Naive thymus-derived CD4-positive, alpha-beta T cell (primary cell): ENCODE results near the gene WDR33. TPM values are rescaled to one million over a fixed set of nuclear protein-coding genes. Genes with fewer than 3 reads are reported as not detected.

Source experiments
- ATAC-seq: fragments of 150-1000 bp; cut with Tn5 transposase; 2 replicates; pipeline ENCODE4 v1.10.0; 2021; ENCODE audit warnings: mild to moderate bottlenecking, moderate library complexity
- CTCF ChIA-PET: fragments of 350-600 bp; sonication (Branson Sonifier 250); formaldehyde crosslinking; loops from one replicate; lab custom pipeline; 2021; ENCODE audit warnings: antibody characterized with exemption; lab: Charles Lee
- POLR2A ChIA-PET: fragments of 350-600 bp; sonication (Branson Sonifier 250); formaldehyde crosslinking; loops from one replicate; lab custom pipeline; 2021; ENCODE audit warnings: antibody characterized with exemption, inconsistent platforms; lab: Charles Lee
- DNase-seq, 9 donors: peaks; one replicate each; pipeline versions ENCODE4 v3.0.0 to v3.0.0-alpha.2; 2020 to 2022; ENCODE audit warnings: mixed read lengths in 1 of 9
- H3K27ac ChIP-seq: one replicate; pipeline ENCODE4 v1.7.0; 2013; ENCODE audit warnings: mild to moderate bottlenecking, low read depth, low read length, moderate library complexity
- H3K27me3 ChIP-seq, 2 donors: one replicate each; pipeline ENCODE4 v1.7.0; 2013; ENCODE audit warnings: low read length in 2 of 2, mild to moderate bottlenecking in 2 of 2, moderate library complexity in 2 of 2; ENCODE audit not compliant: control insufficient read depth in 2 of 2, insufficient read depth in 2 of 2
- H3K36me3 ChIP-seq, 3 experiments: 1 replicate in 2 of 3; 2 replicates in 1 of 3; pipeline ENCODE4 v1.7.0; 2013; ENCODE audit warnings: low read length in 3 of 3, mild to moderate bottlenecking in 3 of 3, moderate library complexity in 1 of 3; ENCODE audit not compliant: insufficient read depth in 3 of 3, control insufficient read depth in 2 of 3
- H3K4me1 ChIP-seq, 2 donors: one replicate each; pipeline ENCODE4 v1.7.0; 2013; ENCODE audit warnings: low read length in 2 of 2, mild to moderate bottlenecking in 2 of 2, moderate library complexity in 1 of 2; ENCODE audit not compliant: control insufficient read depth in 2 of 2, insufficient read depth in 2 of 2
- H3K4me3 ChIP-seq: 2 replicates; pipeline ENCODE4 v1.7.0; 2013; ENCODE audit warnings: mild to moderate bottlenecking, low read length
- H3K9me3 ChIP-seq, 3 experiments: 1 replicate in 2 of 3; 2 replicates in 1 of 3; pipeline ENCODE4 v1.7.0; 2013; ENCODE audit warnings: low read length in 3 of 3; ENCODE audit not compliant: control insufficient read depth in 2 of 3
- H3K27ac Mint-ChIP-seq, 9 donors: one replicate each; pipeline ENCODE4 v1.8.0; 2020 to 2022; ENCODE audit warnings: mixed read lengths in 9 of 9, mild to moderate bottlenecking in 8 of 9, moderate library complexity in 5 of 9, inconsistent platforms in 2 of 9
- H3K27me3 Mint-ChIP-seq, 5 donors: one replicate each; pipeline ENCODE4 v1.8.0; 2021 to 2022; ENCODE audit warnings: mixed read lengths in 5 of 5, mild to moderate bottlenecking in 1 of 5
- H3K36me3 Mint-ChIP-seq, 5 donors: one replicate each; pipeline ENCODE4 v1.8.0; 2020 to 2022; ENCODE audit warnings: mixed read lengths in 5 of 5, mild to moderate bottlenecking in 3 of 5, inconsistent platforms in 1 of 5
- H3K4me1 Mint-ChIP-seq, 7 donors: one replicate each; pipeline ENCODE4 v1.8.0; 2020 to 2022; ENCODE audit warnings: mixed read lengths in 7 of 7, mild to moderate bottlenecking in 3 of 7, inconsistent platforms in 1 of 7
- H3K4me3 Mint-ChIP-seq, 10 donors: one replicate each; pipeline ENCODE4 v1.8.0; 2020 to 2022; ENCODE audit warnings: mild to moderate bottlenecking in 10 of 10, mixed read lengths in 10 of 10, moderate library complexity in 6 of 10, inconsistent platforms in 2 of 10
- H3K9me3 Mint-ChIP-seq, 11 donors: one replicate each; pipeline ENCODE4 v1.8.0; 2020 to 2022; ENCODE audit warnings: mixed read lengths in 11 of 11, mild to moderate bottlenecking in 4 of 11, inconsistent platforms in 1 of 11, moderate library complexity in 1 of 11
- intact Hi-C, 2 donors: fragments of 100-400 bp; cut with micrococcal nuclease; formaldehyde crosslinking; loops; one replicate each; pipeline ENCODE4 v1.15.1; 2023
- polyA plus RNA-seq, 2 donors: library from polyadenylated mRNA; unstranded; fragments of 300-500 nt; fragmentation: Illumina TruSeq; gene quantifications; one replicate each; pipeline ENCODE4 v1.2.3, GENCODE V29; 2021
- total RNA-seq, 6 experiments: library from RNA in 5 of 6; stranded (reverse) in 5 of 6; gene quantifications; 1 replicate in 5 of 6; 2 replicates in 1 of 6; pipeline ENCODE4 v1.2.3 and lab custom pipeline; 2021 to 2026

The WDR33 gene
- total and polyA plus RNA-seq, 7 experiments from 2014 or later: 36.7 to 98.7 (median 67.1) TPM

DNA sequence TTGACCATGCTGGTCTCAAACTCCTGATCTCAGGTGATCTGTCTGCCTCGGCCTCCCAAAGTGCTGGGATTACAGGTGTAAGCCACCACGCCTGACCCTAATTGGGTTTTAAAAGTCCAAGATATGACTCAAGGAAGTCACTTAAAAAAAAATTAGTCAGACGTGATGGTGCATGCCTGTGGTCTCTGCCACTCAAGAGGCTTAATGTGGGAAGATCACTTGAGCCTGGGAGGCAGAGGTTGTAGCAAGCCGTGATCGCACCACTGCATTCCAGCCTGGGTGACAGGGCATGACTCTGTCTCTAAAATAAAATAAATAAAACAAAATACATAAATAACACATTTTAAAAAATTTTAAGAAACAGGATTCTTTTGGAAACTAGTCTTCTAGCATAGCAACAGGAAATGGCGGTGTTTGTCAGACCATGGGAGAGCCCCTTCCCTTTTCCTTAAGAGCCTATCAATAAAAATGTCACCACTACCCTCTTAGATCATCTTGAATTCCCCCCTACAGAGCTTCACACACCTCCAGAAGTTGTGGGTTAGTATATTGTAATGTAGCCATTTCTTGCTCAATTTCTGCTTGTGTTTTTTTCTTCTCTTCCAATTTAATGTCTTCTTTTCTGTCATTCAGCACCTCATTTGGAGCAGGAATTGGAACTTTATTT, 89.5 kb downstream of the WDR33 start:
- H3K4me3 Mint-ChIP-seq: no peak overlapping the region
- ATAC-seq (no peak), DNase-seq (no peak)
- no peaks in the 10 kb centered on the region for H3K9me3 Mint-ChIP-seq
- intact Hi-C loops: no loop called here
- Histone ChIP-seq H3K4me1 (no peaks in the 10 kb centered on the region), H3K27ac (no peak overlapping the region), H3K4me3 (no peak overlapping the region), H3K9me3 (no peaks in the 10 kb centered on the region), H3K36me3 (peaks cover 0 to 47% (median 14%) of the 10 kb centered on the region in 3 experiments), H3K27me3 (no peaks in the 10 kb centered on the region)
- H3K27me3 Mint-ChIP-seq: no peaks in the 10 kb centered on the region
- H3K4me1 Mint-ChIP-seq: peaks cover 0 to 12% (median 0%) of the 10 kb centered on the region in 7 donors
- peaks cover 21 to 62% (median 25%) of the 10 kb centered on the region in 5 donors for H3K36me3 Mint-ChIP-seq
- POLR2A ChIA-PET: no interaction called here
- CTCF ChIA-PET: no interaction called here
- peak overlapping the region in 1 of 9 donors; percentile 22 for H3K27ac Mint-ChIP-seq

DNA sequence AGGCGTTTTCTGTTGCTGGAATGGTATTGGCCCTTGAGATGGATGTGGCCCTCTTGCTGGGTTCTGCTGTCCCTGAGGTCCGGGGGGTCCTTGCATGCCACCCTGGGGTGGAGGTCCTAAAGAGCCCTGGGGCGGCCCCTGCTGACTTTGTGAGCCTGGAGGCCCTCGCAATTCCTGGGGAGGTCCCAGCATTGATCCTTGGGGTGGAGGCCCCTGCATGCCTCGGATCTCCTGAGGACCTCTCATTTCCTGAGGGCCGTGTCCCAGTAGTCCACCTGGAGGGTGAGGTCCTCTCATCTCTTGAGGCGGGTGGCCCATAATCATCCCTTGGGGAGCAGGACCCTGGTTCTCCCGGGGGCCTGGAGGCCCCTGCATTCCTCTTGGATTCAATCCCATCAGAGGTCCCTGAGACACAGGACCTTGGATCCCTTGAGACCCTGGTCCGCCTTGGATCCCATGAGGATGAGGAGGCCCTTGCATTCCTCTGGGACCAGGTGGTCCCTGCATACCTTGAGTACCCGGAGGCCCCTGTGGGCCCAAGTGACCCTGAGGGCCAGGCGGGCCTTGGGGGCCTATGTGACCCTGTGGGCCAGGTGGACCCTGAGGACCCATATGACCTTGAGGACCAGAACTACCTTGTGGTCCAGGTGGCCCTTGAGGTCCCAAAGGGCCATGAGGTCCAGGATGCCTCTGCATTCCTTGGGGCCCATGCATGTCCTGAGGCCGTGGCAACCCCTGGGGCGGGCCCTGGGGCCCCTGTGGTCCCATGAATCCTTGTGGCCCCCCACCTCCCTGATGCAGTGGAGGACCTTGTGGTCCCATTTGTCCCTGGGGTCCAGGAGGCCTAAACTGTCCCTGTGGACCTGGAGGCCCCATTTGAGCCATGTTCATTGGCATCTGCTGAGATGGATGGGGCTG, 91.4 kb downstream of the WDR33 start:
- no peak overlapping the region for H3K4me3 Mint-ChIP-seq
- H3K27me3 Mint-ChIP-seq: no peaks in the 10 kb centered on the region
- H3K4me1 ChIP-seq: no peaks in the 10 kb centered on the region
- peaks cover 0 to 12% (median 0%) of the 10 kb centered on the region in 7 donors for H3K4me1 Mint-ChIP-seq
- no peak overlapping the region for H3K27ac ChIP-seq
- H3K9me3 Mint-ChIP-seq: no peaks in the 10 kb centered on the region
- H3K27ac Mint-ChIP-seq: no peak overlapping the region
- no peaks in the 10 kb centered on the region for H3K9me3 ChIP-seq
- H3K27me3 ChIP-seq: no peaks in the 10 kb centered on the region
- H3K36me3 Mint-ChIP-seq: peaks cover 17 to 55% (median 22%) of the 10 kb centered on the region in 5 donors
- intact Hi-C loops: no loop called here
- DNase-seq: no peak
- ATAC-seq: no peak
- peaks cover 0 to 50% (median 14%) of the 10 kb centered on the region in 3 experiments for H3K36me3 ChIP-seq
- ChIA-PET CTCF (no interaction called here), POLR2A (interaction anchor here (1.1 kb wide), 1 partner anchor 17 kb away, joined by 3 read pairs; no protein-coding TSS in a partner anchor)
- no peak overlapping the region for H3K4me3 ChIP-seq

DNA sequence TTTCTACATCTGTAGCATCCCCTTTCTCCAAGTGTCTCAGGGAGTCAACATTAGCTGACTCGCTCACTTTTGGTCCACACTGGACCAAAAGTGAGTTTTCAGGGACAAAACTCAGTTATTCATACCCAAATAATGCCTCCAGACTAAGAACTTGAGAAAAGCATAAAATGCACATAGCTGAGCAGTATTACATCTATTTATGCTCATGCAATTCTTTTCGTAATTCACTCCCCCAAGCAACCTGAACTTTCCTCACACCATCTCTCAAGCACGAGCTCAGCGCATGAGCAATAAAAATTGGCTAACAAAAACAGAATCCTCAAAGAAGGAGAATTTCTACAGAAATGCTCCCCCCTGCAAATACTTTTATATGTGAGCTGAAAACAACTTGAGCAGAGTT, 92.7 kb downstream of the WDR33 start:
- no peak overlapping the region for H3K4me3 Mint-ChIP-seq
- CTCF ChIA-PET: no interaction called here
- no peak overlapping the region for H3K27ac ChIP-seq
- peaks cover 0 to 52% (median 14%) of the 10 kb centered on the region in 3 experiments for H3K36me3 ChIP-seq
- no peak overlapping the region for H3K4me3 ChIP-seq
- no peak for ATAC-seq
- H3K9me3 Mint-ChIP-seq: no peaks in the 10 kb centered on the region
- H3K36me3 Mint-ChIP-seq: peaks cover 16 to 57% (median 22%) of the 10 kb centered on the region in 5 donors
- H3K27me3 Mint-ChIP-seq: no peaks in the 10 kb centered on the region
- no peaks in the 10 kb centered on the region for H3K9me3 ChIP-seq
- POLR2A ChIA-PET: interaction anchor here (1.1 kb wide), 2 partner anchors 16 kb away, joined by 3 to 5 read pairs; no protein-coding TSS in a partner anchor
- intact Hi-C loops: no loop called here
- H3K27ac Mint-ChIP-seq: no peak overlapping the region
- DNase-seq: no peak
- peaks cover 0 to 12% (median 0%) of the 10 kb centered on the region in 7 donors for H3K4me1 Mint-ChIP-seq
- no peaks in the 10 kb centered on the region for H3K27me3 ChIP-seq
- no peaks in the 10 kb centered on the region for H3K4me1 ChIP-seq

DNA sequence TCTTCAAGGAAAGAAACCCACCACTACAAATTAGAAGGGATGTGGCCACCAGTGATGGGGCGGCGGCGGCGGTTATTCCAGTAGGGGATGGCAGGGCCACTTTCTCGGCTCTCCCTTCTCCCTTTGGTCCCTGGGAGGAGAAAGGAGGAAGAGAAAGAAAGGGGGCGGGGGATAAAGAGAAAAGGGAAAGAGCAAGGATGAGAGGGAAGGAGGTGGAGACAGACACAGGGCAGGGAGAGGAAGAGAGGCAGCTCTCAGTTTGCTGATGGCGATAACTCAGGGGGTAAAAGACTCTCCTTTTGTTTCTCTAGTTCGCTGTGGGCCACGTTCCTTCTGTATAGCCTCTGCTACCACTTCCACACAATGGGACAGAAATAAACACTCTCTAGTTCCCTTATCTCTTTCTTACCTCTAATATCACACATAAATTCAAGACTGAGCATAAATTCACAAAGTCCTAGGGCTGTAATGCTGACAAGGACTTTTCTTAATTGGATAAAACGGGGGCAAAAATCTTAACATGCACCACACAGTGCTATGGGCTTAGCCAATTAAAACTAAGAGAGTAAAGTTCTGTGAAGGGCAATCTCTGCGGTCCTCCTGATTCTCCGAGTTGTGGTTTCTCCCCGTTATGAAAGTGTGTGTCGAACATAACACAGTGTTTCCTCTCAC, 95.1 kb downstream of the WDR33 start:
- ChIA-PET POLR2A (no interaction called here), CTCF (interaction anchor here (0.6 kb wide), 1 partner anchor 39 kb away, joined by 3 read pairs; no protein-coding TSS in a partner anchor)
- peaks cover 0 to 41% (median 14%) of the 10 kb centered on the region in 3 experiments for H3K36me3 ChIP-seq
- intact Hi-C loops: no loop called here
- peaks cover 0 to 10% (median 0%) of the 10 kb centered on the region in 7 donors for H3K4me1 Mint-ChIP-seq
- H3K4me3 Mint-ChIP-seq: no peak overlapping the region
- H3K9me3 ChIP-seq: no peaks in the 10 kb centered on the region
- H3K27ac Mint-ChIP-seq: peak overlapping the region in 3 of 9 donors; percentile 12 to 62 (median 38)
- no peak overlapping the region for H3K27ac ChIP-seq
- H3K9me3 Mint-ChIP-seq: peaks cover 0 to under 1% (median 0%) of the 10 kb centered on the region in 11 donors
- no peak for ATAC-seq
- peaks cover 2 to 43% (median 13%) of the 10 kb centered on the region in 5 donors for H3K36me3 Mint-ChIP-seq
- DNase-seq: no peak
- H3K4me1 ChIP-seq: no peaks in the 10 kb centered on the region
- no peaks in the 10 kb centered on the region for H3K27me3 Mint-ChIP-seq
- no peaks in the 10 kb centered on the region for H3K27me3 ChIP-seq
- no peak overlapping the region for H3K4me3 ChIP-seq

DNA sequence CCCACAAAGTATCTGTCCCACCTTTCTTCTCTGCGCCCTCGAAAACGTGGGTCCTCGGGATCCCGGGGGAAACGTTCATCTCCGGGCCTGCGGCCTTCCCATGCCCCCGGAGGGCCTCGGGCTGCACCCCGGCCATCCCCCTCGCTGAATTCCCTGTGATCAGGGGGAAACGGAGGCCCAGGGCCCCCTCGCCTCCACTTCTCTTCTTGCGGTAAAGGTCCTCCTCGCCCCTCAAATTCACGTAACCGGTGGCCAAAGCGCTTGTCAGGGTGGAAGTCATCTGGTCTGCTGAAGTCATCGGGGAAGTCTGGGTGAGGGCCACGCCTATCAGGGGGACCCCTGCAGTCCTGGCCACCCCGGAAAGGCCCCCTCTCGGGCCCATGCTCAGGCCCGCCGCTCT, 97.4 kb downstream of the WDR33 start:
- CTCF ChIA-PET: no interaction called here
- no peaks in the 10 kb centered on the region for H3K9me3 ChIP-seq
- intact Hi-C loops: no loop called here
- no peaks in the 10 kb centered on the region for H3K27me3 ChIP-seq
- no peak overlapping the region for H3K4me3 Mint-ChIP-seq
- H3K4me3 ChIP-seq: no peak overlapping the region
- H3K36me3 Mint-ChIP-seq: peaks cover 3 to 42% (median 15%) of the 10 kb centered on the region in 5 donors
- H3K27ac ChIP-seq: no peak overlapping the region
- H3K36me3 ChIP-seq: peaks cover 0 to 41% (median 5%) of the 10 kb centered on the region in 3 experiments
- H3K27ac Mint-ChIP-seq: no peak overlapping the region
- peaks cover 0 to 9% (median 0%) of the 10 kb centered on the region in 7 donors for H3K4me1 Mint-ChIP-seq
- no peaks in the 10 kb centered on the region for H3K4me1 ChIP-seq
- ATAC-seq (no peak), DNase-seq (no peak)
- H3K9me3 Mint-ChIP-seq: peaks cover 0 to 2% (median 0%) of the 10 kb centered on the region in 11 donors
- H3K27me3 Mint-ChIP-seq: no peaks in the 10 kb centered on the region
- POLR2A ChIA-PET: interaction anchor here (1.0 to 1.7 kb wide), 2 partner anchors 10 to 12 kb away, joined by 3 to 5 read pairs; partner anchors contain the start of gene SFT2D3

DNA sequence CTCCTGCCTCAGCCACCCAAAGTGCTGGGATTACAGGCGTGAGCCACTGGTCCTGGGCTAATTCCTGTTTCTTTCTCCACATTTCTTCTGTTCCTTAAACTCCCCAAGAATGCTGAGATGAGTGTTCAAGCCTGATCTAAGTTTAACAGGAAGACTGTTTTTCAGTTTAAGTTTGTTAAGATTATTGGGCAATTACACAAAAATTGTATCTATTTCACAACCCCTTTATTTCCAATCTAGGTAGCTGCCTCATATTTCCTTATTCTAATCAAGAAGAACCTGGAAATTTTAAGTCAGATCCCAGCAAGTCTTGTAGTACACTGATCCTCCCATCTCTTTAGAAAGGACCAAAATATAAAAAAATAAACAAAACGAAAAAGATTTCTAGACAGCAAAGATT, 98.0 kb downstream of the WDR33 start:
- no peaks in the 10 kb centered on the region for H3K27me3 Mint-ChIP-seq
- Histone ChIP-seq H3K4me3 (no peak overlapping the region), H3K27ac (no peak overlapping the region), H3K4me1 (no peaks in the 10 kb centered on the region), H3K36me3 (peaks cover 0 to 47% (median 5%) of the 10 kb centered on the region in 3 experiments), H3K9me3 (no peaks in the 10 kb centered on the region), H3K27me3 (no peaks in the 10 kb centered on the region)
- CTCF ChIA-PET: no interaction called here
- ATAC-seq (no peak), DNase-seq (no peak)
- H3K4me3 Mint-ChIP-seq: no peak overlapping the region
- POLR2A ChIA-PET: interaction anchor here (0.9 kb wide), 1 partner anchor 12 kb away, joined by 4 read pairs; the partner anchor contains the start of gene SFT2D3
- peaks cover 0 to 4% (median 0%) of the 10 kb centered on the region in 7 donors for H3K4me1 Mint-ChIP-seq
- peaks cover 0 to 2% (median 0%) of the 10 kb centered on the region in 11 donors for H3K9me3 Mint-ChIP-seq
- H3K27ac Mint-ChIP-seq: peak overlapping the region in 3 of 9 donors; percentile 62 to 69 (median 65)
- peaks cover 3 to 41% (median 13%) of the 10 kb centered on the region in 5 donors for H3K36me3 Mint-ChIP-seq
- intact Hi-C loops: no loop called here
